Raji (cell line): Measurements from ENCODE around the gene ACACA.

Source experiments
- POLR2A ChIP-seq: IDR thresholded peaks from 2 replicates; pipeline ENCODE4 v1.6.1; 2011; ENCODE audit warnings: low read depth, low read length, control low read depth; ENCODE audit not compliant: insufficient read depth

Gene ACACA

DNA sequence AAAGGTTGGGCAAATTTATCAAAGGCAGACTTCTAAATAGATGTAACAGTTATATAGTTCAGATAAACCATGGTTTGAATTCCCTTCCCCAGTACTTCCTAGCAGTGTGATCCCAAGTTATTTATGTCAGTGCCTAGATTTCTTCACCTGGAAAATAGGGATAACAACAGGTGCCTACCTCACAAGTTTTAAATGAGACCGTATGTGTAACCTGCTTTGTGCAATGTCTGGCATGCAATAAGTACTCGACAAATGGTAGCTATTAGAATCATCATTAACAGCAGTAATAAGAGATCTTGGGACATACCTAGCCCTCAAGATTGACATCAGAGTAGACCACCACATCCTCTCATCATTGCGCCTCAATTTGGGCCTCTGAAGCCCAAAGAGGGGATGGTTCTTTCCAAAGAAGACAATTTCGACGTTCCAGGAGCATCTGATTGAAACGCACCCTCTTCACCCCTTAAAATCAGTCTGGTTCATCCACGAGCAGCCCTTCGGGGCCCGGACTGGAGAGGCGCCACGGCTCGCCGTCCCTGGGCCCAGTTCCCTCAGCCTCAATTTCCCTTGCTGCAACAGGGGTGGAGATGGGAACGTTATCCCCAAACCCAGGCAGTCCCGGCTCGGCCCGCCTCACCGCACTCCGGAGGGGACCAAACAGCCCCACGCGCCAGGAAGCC lies 541 bp downstream of the ACACA start:
- TF ChIP-seq POLR2A: no peak

DNA sequence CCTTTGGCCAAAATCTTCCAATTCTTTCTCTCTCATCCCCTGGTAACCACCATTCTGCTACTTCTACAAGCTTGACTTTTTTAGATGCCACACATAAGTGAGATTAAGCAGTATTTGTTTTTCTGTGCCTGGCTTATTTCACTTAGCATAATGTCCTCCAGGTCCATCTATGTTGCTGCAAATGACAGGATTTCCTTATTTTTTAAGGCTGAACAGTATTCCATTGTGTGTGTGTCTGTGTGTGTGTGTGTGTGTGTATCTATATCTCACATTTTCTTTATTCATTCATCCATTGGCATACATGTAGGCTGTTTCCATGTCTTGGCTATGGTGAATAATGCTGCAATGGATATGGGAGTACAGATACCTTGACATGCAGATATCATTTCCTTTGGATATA lies 6.1 kb downstream of the ACACA start:
- TF ChIP-seq POLR2A: no peak

DNA sequence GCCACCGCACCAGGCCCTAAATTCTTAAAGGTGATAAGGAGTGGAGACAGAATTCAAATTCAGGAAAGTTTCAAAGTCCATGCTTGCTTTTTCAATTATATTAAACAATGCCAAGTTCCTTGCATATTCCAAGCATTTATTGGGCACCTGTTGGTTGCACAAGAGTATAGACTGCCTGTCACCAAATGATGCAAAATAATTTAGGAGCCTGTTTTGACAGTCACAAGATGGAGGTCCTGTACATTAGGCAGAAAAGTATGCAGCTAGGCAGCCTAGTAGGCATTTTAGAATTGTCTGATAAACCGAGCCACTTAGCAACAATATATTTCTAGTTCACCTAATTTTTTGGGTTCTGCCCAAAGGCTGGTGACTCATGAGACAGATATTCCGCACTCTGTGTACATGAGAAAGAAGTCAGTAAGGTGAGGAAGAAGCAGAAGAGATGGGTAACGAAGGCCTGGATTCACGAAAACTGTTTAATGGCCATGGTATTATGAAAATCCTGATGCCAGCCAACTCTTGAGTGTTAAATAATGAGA lies 7.3 kb downstream of the ACACA start:
- TF ChIP-seq POLR2A: no peak

DNA sequence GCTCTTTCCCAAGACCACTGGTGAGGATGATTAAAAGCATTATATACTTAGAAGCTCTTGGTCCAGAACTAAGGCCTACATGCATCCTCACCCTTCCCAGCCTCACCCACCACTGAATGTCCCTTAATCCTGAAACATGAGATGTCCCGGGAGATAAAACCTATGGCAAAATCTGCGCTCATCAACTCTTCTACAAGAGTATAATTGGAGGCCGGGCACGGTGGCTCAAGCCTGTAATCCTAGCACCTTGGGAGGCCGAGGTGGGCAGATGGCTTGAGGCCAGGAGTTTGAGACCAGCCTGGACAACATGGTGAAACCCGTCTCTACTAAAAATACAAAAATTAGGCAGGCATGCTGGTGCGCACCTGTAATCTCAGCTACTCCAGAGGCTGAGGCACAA lies 13.3 kb downstream of the ACACA start:
- no peak for TF ChIP-seq POLR2A

DNA sequence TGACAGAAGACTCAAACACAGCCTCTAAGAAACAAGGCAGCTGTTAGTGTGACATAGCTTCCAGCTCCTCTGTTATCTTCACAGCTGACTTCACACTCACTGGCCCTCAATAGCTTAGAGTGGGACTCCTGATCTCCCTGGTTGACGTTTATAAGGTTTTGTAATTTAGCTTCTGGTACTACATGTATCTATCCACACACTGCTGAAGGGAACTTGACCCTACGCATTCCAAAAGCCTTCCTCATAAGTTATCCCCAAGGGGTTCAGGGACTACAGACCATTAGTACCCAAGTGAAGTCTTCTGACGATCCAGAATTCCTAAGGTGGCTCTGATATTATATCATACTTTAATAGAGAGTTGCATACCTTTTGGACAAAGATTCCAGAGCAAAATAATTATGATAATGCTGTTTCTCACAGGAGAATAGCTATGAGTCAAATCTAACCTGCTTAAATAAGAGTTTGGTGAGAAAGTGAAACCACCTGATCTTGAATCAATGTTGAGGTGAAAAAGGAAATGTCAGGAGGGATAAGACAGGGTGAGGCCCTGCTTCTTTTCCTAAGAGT lies 14.5 kb downstream of the ACACA start:
- TF ChIP-seq POLR2A: no peak

GRCh38 chr17:37391146-37391545 lies 15.5 kb downstream of the ACACA start:
- TF ChIP-seq POLR2A: no peak

DNA sequence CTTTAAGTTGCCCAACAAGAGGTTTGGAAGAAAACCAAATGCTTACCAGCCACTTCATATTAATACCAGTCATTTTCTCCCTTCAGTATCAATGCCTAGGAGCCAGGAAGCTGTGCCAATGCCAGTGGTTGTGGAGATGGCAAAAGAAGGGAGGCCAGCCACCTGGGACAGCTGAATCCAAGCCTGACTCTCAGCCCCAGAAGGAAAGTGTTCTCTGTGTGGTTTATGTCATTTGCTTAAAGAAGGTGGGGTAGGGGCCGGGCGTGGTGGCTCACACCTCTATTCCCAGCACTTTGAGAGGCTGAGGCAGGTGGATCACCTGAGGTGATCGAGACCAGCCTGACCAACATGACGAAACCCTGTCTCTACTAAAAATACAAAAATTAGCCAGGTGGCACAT lies 17.5 kb downstream of the ACACA start:
- no peak for TF ChIP-seq POLR2A

DNA sequence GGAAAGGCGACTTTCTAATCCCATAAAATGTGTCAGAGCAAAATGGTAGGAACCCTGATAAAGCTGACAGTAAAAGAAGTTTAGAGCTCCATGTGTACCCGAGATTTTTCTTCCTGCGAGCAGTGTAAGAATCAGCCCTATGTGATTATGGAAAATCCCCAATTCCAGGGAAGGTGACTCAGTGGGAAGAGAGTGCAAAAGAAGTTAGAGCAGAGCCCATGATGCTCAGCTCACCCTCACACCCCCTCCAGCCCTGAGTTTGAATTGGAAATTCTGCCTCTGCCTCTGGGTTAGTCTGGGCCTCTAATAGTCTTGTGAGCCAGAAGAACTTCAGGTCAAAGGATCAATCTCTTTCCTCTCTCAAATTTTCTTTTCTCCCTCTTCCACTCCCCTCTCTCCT lies 18.4 kb downstream of the ACACA start:
- TF ChIP-seq POLR2A: no peak

GRCh38 chr17:37386462-37386861 lies 20.2 kb downstream of the ACACA start:
- no peak for TF ChIP-seq POLR2A

- no peak for TF ChIP-seq POLR2A
Observed at GRCh38 chr17:37385474-37385990, 21.1 kb downstream of the ACACA start.

DNA sequence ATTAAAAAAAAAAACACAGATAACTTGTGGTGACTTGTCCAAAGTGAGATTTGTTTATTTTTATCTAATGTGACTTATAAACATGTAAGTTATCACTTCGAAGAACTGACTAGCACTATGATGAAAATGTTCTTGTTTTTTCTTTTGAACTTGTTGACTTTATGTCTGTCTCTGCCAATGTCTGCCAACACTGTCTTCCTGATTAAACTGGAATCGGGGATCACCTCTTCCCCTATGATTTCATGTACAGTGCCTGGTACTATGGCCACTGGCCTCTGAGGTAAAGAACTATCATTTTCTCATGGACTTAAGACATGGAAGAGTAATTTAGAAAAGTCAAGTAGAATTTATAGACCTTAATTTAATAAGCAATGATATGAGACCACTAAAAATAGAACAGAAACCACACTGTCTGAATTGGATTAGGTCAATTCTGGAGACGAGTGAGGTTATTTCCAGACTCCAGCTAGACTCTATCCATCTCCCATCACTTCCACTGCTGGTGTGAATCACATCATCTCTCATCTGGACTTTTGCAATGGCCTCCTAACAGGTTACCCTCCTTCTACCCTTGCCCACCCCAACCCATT lies 22.0 kb downstream of the ACACA start:
- no peak for TF ChIP-seq POLR2A

GRCh38 chr17:37382056-37382455 lies 24.6 kb downstream of the ACACA start:
- TF ChIP-seq POLR2A: no peak

DNA sequence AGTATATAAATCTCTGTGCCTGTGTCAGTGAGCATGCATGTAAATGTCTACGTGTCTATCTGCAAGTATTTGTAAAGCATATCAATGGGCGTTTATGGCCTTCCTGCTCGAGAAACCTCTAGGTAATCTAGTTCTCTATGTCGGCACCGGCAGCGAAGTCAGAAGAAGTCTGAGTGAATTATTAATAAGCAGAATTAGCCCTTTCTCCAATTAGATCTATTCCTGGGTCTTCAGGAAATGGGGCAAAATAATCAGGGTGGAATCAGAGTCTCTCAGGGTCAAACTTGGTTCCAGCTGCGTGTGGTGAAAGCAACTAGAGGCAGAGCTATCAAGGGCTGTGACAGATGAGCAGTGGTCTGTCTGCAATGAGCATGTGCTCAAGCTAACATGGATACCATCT lies 30.9 kb downstream of the ACACA start, which contains the start of gene C17orf78:
TSS of gene C17orf78 (plus strand) at position 280 of the 400 bp plus-strand sequence. CDS start at position 388, 108 bp downstream.
- no peak for TF ChIP-seq POLR2A

DNA sequence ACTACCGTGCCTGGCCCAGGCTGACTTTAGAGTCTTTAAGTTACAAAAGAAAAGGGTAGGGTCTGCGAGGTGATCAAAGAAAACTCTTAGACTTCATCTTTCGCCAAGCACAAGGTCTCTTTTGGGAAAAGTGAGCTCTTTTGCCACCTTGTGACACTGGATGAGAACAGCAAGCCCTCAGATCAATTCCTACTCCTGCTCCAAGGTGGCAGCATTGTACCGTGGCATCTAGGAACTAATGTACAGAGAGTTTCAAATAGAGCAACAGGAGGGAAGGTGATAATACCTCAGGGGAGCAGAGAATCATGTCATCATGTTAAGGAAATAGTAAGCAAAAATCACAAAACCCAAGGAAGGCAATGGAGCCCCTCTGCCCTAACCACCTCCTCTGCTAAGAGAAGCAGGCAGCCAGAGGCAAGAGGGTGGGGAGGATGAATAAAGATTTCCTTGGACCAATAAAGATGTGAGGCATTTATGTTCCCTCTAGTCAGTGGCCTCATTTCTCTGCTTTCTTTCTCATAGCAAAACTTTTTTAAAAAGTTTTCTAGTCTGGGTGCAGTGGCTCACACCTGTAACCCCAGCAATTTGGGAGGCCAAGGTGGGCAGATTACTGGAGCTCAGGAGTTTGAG lies 33.0 kb downstream of the ACACA start:
- TF ChIP-seq POLR2A: no peak

GRCh38 chr17:37368577-37368976 lies 38.1 kb downstream of the ACACA start:
- TF ChIP-seq POLR2A: no peak

- TF ChIP-seq POLR2A: no peak
Observed at GRCh38 chr17:37365589-37365988, 41.0 kb downstream of the ACACA start.

DNA sequence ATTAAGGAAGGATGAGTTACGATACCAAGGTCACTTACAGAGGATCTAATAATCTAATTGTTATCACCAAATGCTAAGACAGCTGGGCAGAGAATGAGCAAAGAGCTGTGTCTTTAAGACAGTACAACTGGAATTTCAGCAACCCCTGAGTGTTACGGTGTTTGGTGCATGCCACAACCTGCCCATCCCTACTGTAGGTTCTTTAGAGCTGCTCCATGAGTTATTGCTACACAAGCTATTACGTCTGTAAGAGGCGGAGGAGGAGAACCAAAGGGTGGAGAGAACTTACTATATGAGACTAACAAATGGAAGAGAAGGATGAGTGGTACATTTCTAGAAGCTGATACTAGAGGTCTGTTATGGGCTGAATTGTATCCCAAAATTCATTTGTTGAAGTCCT lies 45.1 kb downstream of the ACACA start:
- no peak for TF ChIP-seq POLR2A
